OCI-LY7 (cell line): Measurements from ENCODE around the gene NR5A1.

Source experiments
- EZH2phosphoT487 ChIP-seq: fragments of 200-600 bp; sonication (generic); IDR thresholded peaks from 2 replicates; pipeline ENCODE4 v1.6.1; 2018; ENCODE audit warnings: low read depth, borderline replicate concordance, mild to moderate bottlenecking, mixed run types, antibody characterized with exemption, low read length, moderate library complexity, mixed read lengths
- TF ChIP-seq, protein P1 (sequence below): fragments of 200-600 bp; sonication (generic); conservative IDR thresholded peaks from 2 replicates; pipeline ENCODE4 v1.5.1; 2014; ENCODE audit warnings: mild to moderate bottlenecking, antibody characterized with exemption, low read length, moderate library complexity, mixed read lengths

DNA sequence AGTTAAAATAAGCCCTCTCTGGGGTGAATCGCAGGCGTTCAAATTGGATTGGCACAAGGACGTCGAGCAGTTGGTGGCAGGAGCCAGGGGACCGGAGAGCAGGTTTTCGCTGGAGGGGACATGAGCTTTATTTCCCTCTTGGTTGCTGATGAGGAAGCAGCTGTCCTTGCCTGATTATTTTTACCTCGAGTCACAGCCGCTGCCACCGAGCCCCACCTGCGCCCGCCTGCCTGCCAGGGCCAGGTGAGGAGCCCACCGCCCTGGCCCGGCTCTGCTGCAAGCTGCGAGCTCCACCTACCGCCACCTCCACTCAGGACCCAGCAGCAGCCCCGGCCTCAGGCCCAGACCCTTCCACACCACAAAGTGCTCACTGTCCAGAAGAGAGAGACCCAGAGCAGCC is 65.9 kb downstream of the NR5A1 start:
- TF ChIP-seq, protein P1, sequence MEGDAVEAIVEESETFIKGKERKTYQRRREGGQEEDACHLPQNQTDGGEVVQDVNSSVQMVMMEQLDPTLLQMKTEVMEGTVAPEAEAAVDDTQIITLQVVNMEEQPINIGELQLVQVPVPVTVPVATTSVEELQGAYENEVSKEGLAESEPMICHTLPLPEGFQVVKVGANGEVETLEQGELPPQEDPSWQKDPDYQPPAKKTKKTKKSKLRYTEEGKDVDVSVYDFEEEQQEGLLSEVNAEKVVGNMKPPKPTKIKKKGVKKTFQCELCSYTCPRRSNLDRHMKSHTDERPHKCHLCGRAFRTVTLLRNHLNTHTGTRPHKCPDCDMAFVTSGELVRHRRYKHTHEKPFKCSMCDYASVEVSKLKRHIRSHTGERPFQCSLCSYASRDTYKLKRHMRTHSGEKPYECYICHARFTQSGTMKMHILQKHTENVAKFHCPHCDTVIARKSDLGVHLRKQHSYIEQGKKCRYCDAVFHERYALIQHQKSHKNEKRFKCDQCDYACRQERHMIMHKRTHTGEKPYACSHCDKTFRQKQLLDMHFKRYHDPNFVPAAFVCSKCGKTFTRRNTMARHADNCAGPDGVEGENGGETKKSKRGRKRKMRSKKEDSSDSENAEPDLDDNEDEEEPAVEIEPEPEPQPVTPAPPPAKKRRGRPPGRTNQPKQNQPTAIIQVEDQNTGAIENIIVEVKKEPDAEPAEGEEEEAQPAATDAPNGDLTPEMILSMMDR: no peak
- no peak for TF ChIP-seq EZH2phosphoT487
